Measurements from ENCODE around the gene STK11. TPM values are rescaled to one million over a fixed set of nuclear protein-coding genes. Genes with fewer than 3 reads are reported as not detected.

The STK11 gene
- total RNA-seq, 3 donors from 2014 or later (not counting 1 experiment from before 2014, with no cell fraction given): 51.5 to 61.1 (median 54.0) TPM

DNA sequence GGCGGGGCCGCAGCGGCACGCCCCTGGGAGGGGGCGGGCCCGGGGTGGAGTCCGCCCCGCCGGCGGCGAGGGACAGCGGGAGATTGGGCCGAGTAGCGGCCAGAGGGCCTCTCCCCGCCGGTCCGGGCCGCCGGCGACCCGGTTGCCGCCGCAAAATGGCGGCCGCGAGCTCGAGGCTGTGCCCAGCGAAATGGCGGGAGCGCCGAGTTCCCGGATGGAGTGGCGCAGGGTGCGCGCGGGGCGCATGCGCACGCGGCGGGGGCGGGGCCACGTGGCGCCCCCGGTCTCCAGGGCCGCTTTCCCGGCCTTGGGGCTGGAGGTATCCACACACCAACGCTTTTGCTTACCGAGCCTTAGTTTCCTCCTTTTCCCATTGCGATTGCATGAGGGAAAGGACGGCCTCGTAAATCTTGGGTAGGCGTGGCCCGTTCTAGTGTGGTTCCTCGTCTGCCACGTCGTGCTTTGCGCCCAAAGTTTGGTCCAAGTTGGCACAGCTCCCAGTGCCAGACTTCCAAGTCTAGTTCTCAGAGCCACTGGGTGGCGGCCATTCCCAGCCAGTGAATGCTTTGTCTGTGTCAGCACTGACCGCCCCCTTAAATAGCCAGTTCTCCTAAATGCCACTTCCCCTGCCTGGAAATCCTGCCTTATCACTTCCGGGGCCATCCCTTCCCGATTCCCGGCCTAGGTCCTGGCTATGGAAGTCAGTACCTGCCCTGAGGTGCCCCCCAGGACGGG, 64.1 kb downstream of the STK11 start:
- H3K9me3 ChIP-seq (ENCODE audit: control insufficient read depth, insufficient read depth, low read length): no peaks in the 10 kb centered on the region
- Mint-ChIP-seq H3K27ac (peak overlapping the region; percentile 94 to 97), H3K9me3 (no peaks in the 10 kb centered on the region), H3K4me3 (peak overlapping the region; percentile 94), H3K27me3 (ENCODE audit: low read depth in 2 of 2) (no peaks in the 10 kb centered on the region), H3K4me1 (peaks cover 57 to 73% of the 10 kb centered on the region in 2 donors), H3K36me3 (peaks cover 7% of the 10 kb centered on the region)
- ATAC-seq (peak; percentile 27 to 63 (median 49)), DNase-seq (peak; percentile 88 to 94)
- peaks cover 45% of the 10 kb centered on the region for H3K36me3 ChIP-seq (ENCODE audit: control insufficient read depth, insufficient read depth, low read length)
- peak overlapping the region; percentile 86 for H3K27ac ChIP-seq (ENCODE audit: low read length)
- intact Hi-C loops (cut with micrococcal nuclease): loop anchor here (10.0 kb wide), 1 partner anchor 225 kb away; the partner anchor contains the start of genes PCSK4 and REEP6
- H3K4me3 ChIP-seq (ENCODE audit: low read length): peak overlapping the region; percentile 84
- H3K27me3 ChIP-seq (ENCODE audit: control insufficient read depth, insufficient read depth, low read length): no peaks in the 10 kb centered on the region
- TF ChIP-seq, protein P1, sequence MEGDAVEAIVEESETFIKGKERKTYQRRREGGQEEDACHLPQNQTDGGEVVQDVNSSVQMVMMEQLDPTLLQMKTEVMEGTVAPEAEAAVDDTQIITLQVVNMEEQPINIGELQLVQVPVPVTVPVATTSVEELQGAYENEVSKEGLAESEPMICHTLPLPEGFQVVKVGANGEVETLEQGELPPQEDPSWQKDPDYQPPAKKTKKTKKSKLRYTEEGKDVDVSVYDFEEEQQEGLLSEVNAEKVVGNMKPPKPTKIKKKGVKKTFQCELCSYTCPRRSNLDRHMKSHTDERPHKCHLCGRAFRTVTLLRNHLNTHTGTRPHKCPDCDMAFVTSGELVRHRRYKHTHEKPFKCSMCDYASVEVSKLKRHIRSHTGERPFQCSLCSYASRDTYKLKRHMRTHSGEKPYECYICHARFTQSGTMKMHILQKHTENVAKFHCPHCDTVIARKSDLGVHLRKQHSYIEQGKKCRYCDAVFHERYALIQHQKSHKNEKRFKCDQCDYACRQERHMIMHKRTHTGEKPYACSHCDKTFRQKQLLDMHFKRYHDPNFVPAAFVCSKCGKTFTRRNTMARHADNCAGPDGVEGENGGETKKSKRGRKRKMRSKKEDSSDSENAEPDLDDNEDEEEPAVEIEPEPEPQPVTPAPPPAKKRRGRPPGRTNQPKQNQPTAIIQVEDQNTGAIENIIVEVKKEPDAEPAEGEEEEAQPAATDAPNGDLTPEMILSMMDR (IDR thresholded peaks at IDR 0.05): no peak
- under 1% methylated on average over 64 of the region's 64 CpGs for WGBS (ENCODE audit: insufficient coverage)
- H3K4me1 ChIP-seq (ENCODE audit: control insufficient read depth, insufficient read depth, low read length): peaks cover 85% of the 10 kb centered on the region

DNA sequence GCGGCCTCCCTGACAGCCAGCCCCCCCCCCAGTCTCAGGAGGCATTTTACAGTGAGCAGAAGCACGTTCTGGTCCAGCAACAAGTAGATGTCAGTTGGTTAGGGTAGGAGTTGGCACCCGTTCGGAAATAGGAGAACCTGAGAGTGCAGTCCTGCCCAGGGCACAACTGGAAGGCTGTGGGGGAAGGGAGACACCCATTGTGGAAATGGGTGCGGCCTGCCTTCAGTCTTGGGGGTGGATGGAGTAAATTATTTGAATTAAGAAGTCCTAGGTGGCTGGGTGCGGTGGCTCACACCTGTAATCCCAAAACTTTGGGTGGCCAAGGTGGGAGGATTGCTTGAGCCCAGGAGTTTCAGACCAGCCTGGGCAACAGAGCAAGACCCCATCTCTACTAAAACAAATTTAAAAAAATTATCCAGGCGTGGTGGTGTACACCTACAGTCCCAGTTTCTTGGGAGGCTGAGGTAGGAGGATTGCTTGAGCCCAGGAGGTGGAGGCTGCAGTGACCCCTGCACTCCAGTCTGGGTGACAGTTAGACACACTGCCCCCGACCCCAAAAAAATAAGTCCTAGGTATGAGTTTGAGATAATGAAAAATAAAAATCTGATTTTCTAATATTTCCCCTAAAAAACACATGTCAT, 64.8 kb downstream of the STK11 start:
- Mint-ChIP-seq H3K4me1 (peaks cover 57 to 69% of the 10 kb centered on the region in 2 donors), H3K4me3 (peak overlapping the region; percentile 94), H3K36me3 (peaks cover 7% of the 10 kb centered on the region), H3K27me3 (ENCODE audit: low read depth in 2 of 2) (no peaks in the 10 kb centered on the region), H3K9me3 (no peaks in the 10 kb centered on the region), H3K27ac (peak overlapping the region; percentile 88 to 94)
- WGBS (ENCODE audit: insufficient coverage): 21% methylated on average over 7 of the region's 8 CpGs
- peaks cover 48% of the 10 kb centered on the region for H3K36me3 ChIP-seq (ENCODE audit: control insufficient read depth, insufficient read depth, low read length)
- peak in 1 of 2 donors; percentile 49 for DNase-seq
- intact Hi-C loops (cut with micrococcal nuclease): loop anchor here (10.0 kb wide), 1 partner anchor 224 kb away; the partner anchor contains the start of genes PCSK4 and REEP6
- ATAC-seq: no peak
- H3K27me3 ChIP-seq (ENCODE audit: control insufficient read depth, insufficient read depth, low read length): no peaks in the 10 kb centered on the region
- H3K4me3 ChIP-seq (ENCODE audit: low read length): peak overlapping the region; percentile 84
- no peaks in the 10 kb centered on the region for H3K9me3 ChIP-seq (ENCODE audit: control insufficient read depth, insufficient read depth, low read length)
- TF ChIP-seq, protein P1 (IDR thresholded peaks at IDR 0.05): no peak
- peaks cover 85% of the 10 kb centered on the region for H3K4me1 ChIP-seq (ENCODE audit: control insufficient read depth, insufficient read depth, low read length)
- peak overlapping the region; percentile 86 for H3K27ac ChIP-seq (ENCODE audit: low read length)

DNA sequence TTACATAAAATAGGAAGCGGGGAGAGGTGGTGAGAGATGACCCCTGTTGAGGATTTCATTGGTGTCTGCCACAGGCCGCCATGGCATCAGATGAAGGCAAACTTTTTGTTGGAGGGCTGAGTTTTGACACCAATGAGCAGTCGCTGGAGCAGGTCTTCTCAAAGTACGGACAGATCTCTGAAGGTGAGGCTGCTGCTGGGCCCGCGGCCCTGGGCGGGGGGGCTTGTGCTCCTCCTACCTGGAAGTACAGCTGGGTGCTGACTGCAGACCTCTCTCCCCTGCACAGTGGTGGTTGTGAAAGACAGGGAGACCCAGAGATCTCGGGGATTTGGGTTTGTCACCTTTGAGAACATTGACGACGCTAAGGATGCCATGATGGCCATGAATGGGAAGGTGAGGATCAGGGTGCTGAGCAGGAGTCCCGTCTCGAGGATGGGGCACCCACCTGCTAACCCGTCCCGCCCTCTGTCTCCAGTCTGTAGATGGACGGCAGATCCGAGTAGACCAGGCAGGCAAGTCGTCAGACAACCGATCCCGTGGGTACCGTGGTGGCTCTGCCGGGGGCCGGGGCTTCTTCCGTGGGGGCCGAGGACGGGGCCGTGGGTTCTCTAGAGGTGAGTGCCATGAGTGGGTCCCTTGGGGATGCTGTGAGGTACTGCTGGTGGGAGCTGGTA, 65.4 kb downstream of the STK11 start:
- DNase-seq: peak in 1 of 2 donors; percentile 34
- H3K4me3 Mint-ChIP-seq: peak overlapping the region; percentile 94
- peak overlapping the region; percentile 88 to 94 for H3K27ac Mint-ChIP-seq
- ATAC-seq: no peak
- 74% methylated on average over 26 of the region's 26 CpGs for WGBS (ENCODE audit: insufficient coverage)
- Histone ChIP-seq H3K9me3 (ENCODE audit: control insufficient read depth, insufficient read depth, low read length) (no peaks in the 10 kb centered on the region), H3K4me3 (ENCODE audit: low read length) (no peak overlapping the region), H3K27ac (ENCODE audit: low read length) (peak overlapping the region; percentile 22), H3K36me3 (ENCODE audit: control insufficient read depth, insufficient read depth, low read length) (peaks cover 48% of the 10 kb centered on the region), H3K4me1 (ENCODE audit: control insufficient read depth, insufficient read depth, low read length) (peaks cover 79% of the 10 kb centered on the region), H3K27me3 (ENCODE audit: control insufficient read depth, insufficient read depth, low read length) (no peaks in the 10 kb centered on the region)
- peaks cover 57 to 69% of the 10 kb centered on the region in 2 donors for H3K4me1 Mint-ChIP-seq
- H3K9me3 Mint-ChIP-seq: no peaks in the 10 kb centered on the region
- intact Hi-C loops (cut with micrococcal nuclease): loop anchor here (10.0 kb wide), 1 partner anchor 224 kb away; the partner anchor contains the start of genes PCSK4 and REEP6
- TF ChIP-seq, protein P1 (IDR thresholded peaks at IDR 0.05): no peak
- peaks cover 7% of the 10 kb centered on the region for H3K36me3 Mint-ChIP-seq
- H3K27me3 Mint-ChIP-seq (ENCODE audit: low read depth in 2 of 2): no peaks in the 10 kb centered on the region
